ENCODE results near the gene HSD3B7. TPM values are rescaled to one million over a fixed set of nuclear protein-coding genes. Genes with fewer than 3 reads are reported as not detected.

HSD3B7 gene
- total and polyA plus RNA-seq, 2 of the 8 experiments (the other 6 are each of a cell fraction or from before 2014, with no cell fraction given) = 2.9 to 6.6 TPM

GRCh38 chr16:30986129-30986991 is 1.4 kb downstream of the HSD3B7 start (continued):
- TF ChIP-seq CHD7 (IDR thresholded peaks at IDR 0.05; ENCODE audit: insufficient replicate concordance, low read length) = no peak
- no peak for TF ChIP-seq E2F6 (IDR thresholded peaks at IDR 0.05)
- no peak for TF ChIP-seq PHF8 (conservative IDR thresholded peaks at IDR 0.05; ENCODE audit: low read depth, low read length)
- no peak for TF ChIP-seq TBP (IDR thresholded peaks at IDR 0.05; ENCODE audit: low read depth, low read length)
- TF ChIP-seq TAF7 (optimal IDR thresholded peaks at IDR 0.05; ENCODE audit: borderline replicate concordance, low read depth, low read length) = no peak
- no peak for TF ChIP-seq HDAC6 (IDR thresholded peaks at IDR 0.05; ENCODE audit: low read depth, low read length)
- no peak for TF ChIP-seq CBX5 (IDR thresholded peaks at IDR 0.05; ENCODE audit: low read depth, low read length)
- no peak for TF ChIP-seq CEBPB (IDR thresholded peaks at IDR 0.05; ENCODE audit: low read depth, low read length)
- no peak for TF ChIP-seq SP4 (IDR thresholded peaks at IDR 0.05; ENCODE audit: low read length)

Measured in H1 (cell line).